T-helper 2 cell treated with Interferon-gamma antibody and Interleukin-4, amounts not matched to agents 5 μg/mL and 100 μg/mL, for 36 hours (primary cell): ENCODE data around the gene PLCH1.

Experiments used
- DNase-seq: peaks from one replicate; pipeline ENCODE4 v3.0.0; 2021; ENCODE audit warnings: low spot score
- H3K27ac Mint-ChIP-seq: one replicate; pipeline ENCODE4 v1.8.0; 2021; ENCODE audit warnings: mild to moderate bottlenecking, mixed read lengths
- H3K27me3 Mint-ChIP-seq: one replicate; pipeline ENCODE4 v1.8.0; 2021; ENCODE audit warnings: low read depth, mixed read lengths
- H3K36me3 Mint-ChIP-seq: one replicate; pipeline ENCODE4 v1.8.0; 2021; ENCODE audit warnings: low read depth, mixed read lengths
- H3K4me1 Mint-ChIP-seq: one replicate; pipeline ENCODE4 v1.8.0; 2021; ENCODE audit warnings: low read depth, mixed read lengths
- H3K4me3 Mint-ChIP-seq: one replicate; pipeline ENCODE4 v1.8.0; 2022; ENCODE audit warnings: mild to moderate bottlenecking, moderate library complexity, mixed read lengths
- H3K9me3 Mint-ChIP-seq: one replicate; pipeline ENCODE4 v1.8.0; 2021; ENCODE audit warnings: mixed read lengths

Gene PLCH1

GRCh38 chr3:155605571-155605970 is 139.3 kb downstream of the PLCH1 start:
- DNase-seq, result no peak
- H3K4me3 Mint-ChIP-seq, result no peak overlapping the region
- peaks cover 2% of the 10 kb centered on the region for H3K4me1 Mint-ChIP-seq
- peaks cover 12% of the 10 kb centered on the region for H3K27me3 Mint-ChIP-seq
- H3K36me3 Mint-ChIP-seq, result peaks cover under 1% of the 10 kb centered on the region
- no peak overlapping the region for H3K27ac Mint-ChIP-seq
- peaks cover 13% of the 10 kb centered on the region for H3K9me3 Mint-ChIP-seq

GRCh38 chr3:155604967-155605366 is 139.9 kb downstream of the PLCH1 start:
- Mint-ChIP-seq H3K4me1 (peaks cover 2% of the 10 kb centered on the region), H3K9me3 (peaks cover 11% of the 10 kb centered on the region), H3K4me3 (no peak overlapping the region), H3K36me3 (no peaks in the 10 kb centered on the region), H3K27ac (no peak overlapping the region), H3K27me3 (peaks cover 12% of the 10 kb centered on the region)
- DNase-seq, result no peak

GRCh38 chr3:155604126-155604525 is 140.7 kb downstream of the PLCH1 start:
- H3K27ac Mint-ChIP-seq, result no peak overlapping the region
- H3K4me3 Mint-ChIP-seq, result no peak overlapping the region
- no peak for DNase-seq
- no peaks in the 10 kb centered on the region for H3K36me3 Mint-ChIP-seq
- H3K27me3 Mint-ChIP-seq, result peaks cover 14% of the 10 kb centered on the region
- peaks cover 2% of the 10 kb centered on the region for H3K4me1 Mint-ChIP-seq
- H3K9me3 Mint-ChIP-seq, result peaks cover 4% of the 10 kb centered on the region

- Mint-ChIP-seq H3K9me3 (no peaks in the 10 kb centered on the region), H3K4me1 (peaks cover 2% of the 10 kb centered on the region), H3K4me3 (no peak overlapping the region), H3K27me3 (peaks cover 15% of the 10 kb centered on the region), H3K36me3 (no peaks in the 10 kb centered on the region), H3K27ac (no peak overlapping the region)
- DNase-seq, result no peak
Measured at GRCh38 chr3:155603302-155603701, 141.6 kb downstream of the PLCH1 start.

- no peaks in the 10 kb centered on the region for H3K36me3 Mint-ChIP-seq
- peaks cover 2% of the 10 kb centered on the region for H3K4me1 Mint-ChIP-seq
- H3K4me3 Mint-ChIP-seq, result no peak overlapping the region
- no peak for DNase-seq
- no peaks in the 10 kb centered on the region for H3K9me3 Mint-ChIP-seq
- peaks cover 15% of the 10 kb centered on the region for H3K27me3 Mint-ChIP-seq
- H3K27ac Mint-ChIP-seq, result no peak overlapping the region
Measured at GRCh38 chr3:155602307-155602706, 142.6 kb downstream of the PLCH1 start.

GRCh38 chr3:155598671-155599070 is 146.2 kb downstream of the PLCH1 start:
- Mint-ChIP-seq H3K4me3 (no peak overlapping the region), H3K9me3 (no peaks in the 10 kb centered on the region), H3K27me3 (peaks cover 8% of the 10 kb centered on the region), H3K4me1 (peaks cover 2% of the 10 kb centered on the region), H3K36me3 (no peaks in the 10 kb centered on the region), H3K27ac (no peak overlapping the region)
- DNase-seq, result no peak

GRCh38 chr3:155596615-155597014 is 148.3 kb downstream of the PLCH1 start:
- H3K27ac Mint-ChIP-seq, result no peak overlapping the region
- DNase-seq, result no peak
- no peaks in the 10 kb centered on the region for H3K9me3 Mint-ChIP-seq
- peaks cover 5% of the 10 kb centered on the region for H3K27me3 Mint-ChIP-seq
- no peak overlapping the region for H3K4me3 Mint-ChIP-seq
- H3K36me3 Mint-ChIP-seq, result no peaks in the 10 kb centered on the region
- no peaks in the 10 kb centered on the region for H3K4me1 Mint-ChIP-seq

GRCh38 chr3:155595371-155595770 is 149.5 kb downstream of the PLCH1 start:
- Mint-ChIP-seq H3K4me3 (no peak overlapping the region), H3K27ac (no peak overlapping the region), H3K27me3 (peaks cover 7% of the 10 kb centered on the region), H3K36me3 (no peaks in the 10 kb centered on the region), H3K9me3 (no peaks in the 10 kb centered on the region), H3K4me1 (no peaks in the 10 kb centered on the region)
- no peak for DNase-seq

- Mint-ChIP-seq H3K4me1 (no peaks in the 10 kb centered on the region), H3K36me3 (no peaks in the 10 kb centered on the region), H3K9me3 (no peaks in the 10 kb centered on the region), H3K27ac (no peak overlapping the region), H3K27me3 (peaks cover 7% of the 10 kb centered on the region), H3K4me3 (no peak overlapping the region)
- no peak for DNase-seq
Measured at GRCh38 chr3:155594526-155595187, 150.2 kb downstream of the PLCH1 start.

- Mint-ChIP-seq H3K27ac (no peak overlapping the region), H3K4me1 (peaks cover 3% of the 10 kb centered on the region), H3K4me3 (no peak overlapping the region), H3K9me3 (no peaks in the 10 kb centered on the region), H3K27me3 (peaks cover 21% of the 10 kb centered on the region), H3K36me3 (no peaks in the 10 kb centered on the region)
- DNase-seq, result no peak
Measured at GRCh38 chr3:155587581-155587980, 157.3 kb downstream of the PLCH1 start.

GRCh38 chr3:155585384-155585783 is 159.5 kb downstream of the PLCH1 start:
- H3K4me1 Mint-ChIP-seq, result peaks cover 7% of the 10 kb centered on the region
- DNase-seq, result no peak
- H3K4me3 Mint-ChIP-seq, result no peak overlapping the region
- H3K27ac Mint-ChIP-seq, result no peak overlapping the region
- H3K9me3 Mint-ChIP-seq, result no peaks in the 10 kb centered on the region
- peaks cover 30% of the 10 kb centered on the region for H3K27me3 Mint-ChIP-seq
- no peaks in the 10 kb centered on the region for H3K36me3 Mint-ChIP-seq

- H3K36me3 Mint-ChIP-seq, result no peaks in the 10 kb centered on the region
- H3K27me3 Mint-ChIP-seq, result peaks cover 49% of the 10 kb centered on the region
- no peaks in the 10 kb centered on the region for H3K9me3 Mint-ChIP-seq
- H3K27ac Mint-ChIP-seq, result no peak overlapping the region
- no peak for DNase-seq
- H3K4me3 Mint-ChIP-seq, result peak overlapping the region; percentile 17
- H3K4me1 Mint-ChIP-seq, result peaks cover 7% of the 10 kb centered on the region
Measured at GRCh38 chr3:155581579-155581978, 163.3 kb downstream of the PLCH1 start.

- Mint-ChIP-seq H3K36me3 (no peaks in the 10 kb centered on the region), H3K9me3 (no peaks in the 10 kb centered on the region), H3K27me3 (peaks cover 39% of the 10 kb centered on the region), H3K27ac (no peak overlapping the region), H3K4me1 (no peaks in the 10 kb centered on the region), H3K4me3 (no peak overlapping the region)
- no peak for DNase-seq
Measured at GRCh38 chr3:155572085-155572484, 172.8 kb downstream of the PLCH1 start.

- H3K36me3 Mint-ChIP-seq, result no peaks in the 10 kb centered on the region
- H3K27ac Mint-ChIP-seq, result no peak overlapping the region
- H3K4me3 Mint-ChIP-seq, result no peak overlapping the region
- H3K27me3 Mint-ChIP-seq, result peaks cover 26% of the 10 kb centered on the region
- no peak for DNase-seq
- H3K4me1 Mint-ChIP-seq, result no peaks in the 10 kb centered on the region
- H3K9me3 Mint-ChIP-seq, result no peaks in the 10 kb centered on the region
Measured at GRCh38 chr3:155568295-155568694, 176.6 kb downstream of the PLCH1 start.

- Mint-ChIP-seq H3K27ac (no peak overlapping the region), H3K4me1 (peaks cover 6% of the 10 kb centered on the region), H3K4me3 (no peak overlapping the region), H3K27me3 (peaks cover 4% of the 10 kb centered on the region), H3K36me3 (no peaks in the 10 kb centered on the region), H3K9me3 (no peaks in the 10 kb centered on the region)
- no peak for DNase-seq
Measured at GRCh38 chr3:155560594-155560993, 184.3 kb downstream of the PLCH1 start.
